ENCODE measurements around the gene GPR37. TPM values are rescaled to one million over a fixed set of nuclear protein-coding genes. Genes with fewer than 3 reads are reported as not detected.

GPR37 gene
- total and polyA plus RNA-seq, 2 donors (not counting 3 experiments of a cell fraction or from before 2014, with no cell fraction given) = 0.92 to 2.1 TPM

DNA sequence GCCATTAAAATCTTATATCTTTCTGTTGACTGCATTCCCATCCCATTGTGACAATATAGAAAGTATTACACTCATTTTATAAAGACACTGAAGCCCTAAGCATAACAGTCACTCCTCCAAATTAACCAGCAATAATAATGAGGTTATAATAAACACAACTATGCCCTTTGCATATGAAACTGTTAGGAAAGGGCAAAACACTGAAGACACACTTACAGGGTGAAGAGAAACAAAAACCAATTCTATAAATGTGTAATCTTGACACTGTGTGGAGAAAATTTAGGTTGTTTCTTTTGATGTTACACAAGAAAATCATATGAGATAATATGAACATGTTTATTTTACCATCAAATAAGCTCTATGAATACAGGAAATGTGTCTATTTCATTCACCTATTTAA lies 14.0 kb upstream of the GPR37 start:
- no peak overlapping the region for H2AFZ ChIP-seq (ENCODE audit: low read depth, low read length)
- FAIRE-seq = no peak
- H3K4me3 ChIP-seq (replicated peaks in 1 of 3; ENCODE audit: insufficient read depth in 1 of 3, low read depth in 1 of 3, low read length in 3 of 3) = no peak overlapping the region
- no peaks in the 10 kb centered on the region for H3K27me3 ChIP-seq (ENCODE audit: control insufficient read depth in 2 of 2, insufficient read depth in 2 of 2, low read length in 2 of 2)
- dilution Hi-C loops (cut with MboI; ENCODE audit: extremely low pct_ligation_motif_present, low sequenced_read_pairs) = no loop called here
- no peaks in the 10 kb centered on the region for H3K9me1 ChIP-seq (replicated peaks; ENCODE audit: control insufficient read depth, extremely low read depth, insufficient read depth, low read length)
- H3K9ac ChIP-seq (replicated peaks; ENCODE audit: extremely low read depth, insufficient read depth, low read length) = no peak overlapping the region
- intact Hi-C loops (cut with micrococcal nuclease) = loop anchor here (5.0 kb wide), 1 partner anchor 692 kb away; no protein-coding TSS in a partner anchor
- no peak overlapping the region for H3K4me2 ChIP-seq (ENCODE audit: insufficient read depth, low read length)
- no peak for TF ChIP-seq POLR2A (IDR thresholded peaks at IDR 0.05; ENCODE audit: low read depth, low read length)
- TF ChIP-seq, protein P1, sequence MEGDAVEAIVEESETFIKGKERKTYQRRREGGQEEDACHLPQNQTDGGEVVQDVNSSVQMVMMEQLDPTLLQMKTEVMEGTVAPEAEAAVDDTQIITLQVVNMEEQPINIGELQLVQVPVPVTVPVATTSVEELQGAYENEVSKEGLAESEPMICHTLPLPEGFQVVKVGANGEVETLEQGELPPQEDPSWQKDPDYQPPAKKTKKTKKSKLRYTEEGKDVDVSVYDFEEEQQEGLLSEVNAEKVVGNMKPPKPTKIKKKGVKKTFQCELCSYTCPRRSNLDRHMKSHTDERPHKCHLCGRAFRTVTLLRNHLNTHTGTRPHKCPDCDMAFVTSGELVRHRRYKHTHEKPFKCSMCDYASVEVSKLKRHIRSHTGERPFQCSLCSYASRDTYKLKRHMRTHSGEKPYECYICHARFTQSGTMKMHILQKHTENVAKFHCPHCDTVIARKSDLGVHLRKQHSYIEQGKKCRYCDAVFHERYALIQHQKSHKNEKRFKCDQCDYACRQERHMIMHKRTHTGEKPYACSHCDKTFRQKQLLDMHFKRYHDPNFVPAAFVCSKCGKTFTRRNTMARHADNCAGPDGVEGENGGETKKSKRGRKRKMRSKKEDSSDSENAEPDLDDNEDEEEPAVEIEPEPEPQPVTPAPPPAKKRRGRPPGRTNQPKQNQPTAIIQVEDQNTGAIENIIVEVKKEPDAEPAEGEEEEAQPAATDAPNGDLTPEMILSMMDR (IDR thresholded peaks at IDR 0.05; ENCODE audit: extremely low read depth in 1 of 2, insufficient read depth in 1 of 2, low read depth in 1 of 2, low read length in 2 of 2) = no peak
- TF ChIP-seq GATA2 (IDR thresholded peaks at IDR 0.05; ENCODE audit: insufficient read depth, insufficient read length, low read depth, low read length) = no peak
- TF ChIP-seq JUN (IDR thresholded peaks at IDR 0.05; ENCODE audit: borderline replicate concordance, insufficient read depth, insufficient read length, low read depth) = no peak
- TF ChIP-seq MYC (IDR thresholded peaks at IDR 0.05; ENCODE audit: low read depth, low read length) = no peak
- TF ChIP-seq EZH2 (IDR thresholded peaks at IDR 0.05; ENCODE audit: borderline replicate concordance, low read depth, low read length, severe bottlenecking) = no peak
- TF ChIP-seq POLR2AphosphoS5 (IDR thresholded peaks at IDR 0.05; ENCODE audit: insufficient read depth, low read depth, low read length) = no peak
- TF ChIP-seq, protein P2, sequence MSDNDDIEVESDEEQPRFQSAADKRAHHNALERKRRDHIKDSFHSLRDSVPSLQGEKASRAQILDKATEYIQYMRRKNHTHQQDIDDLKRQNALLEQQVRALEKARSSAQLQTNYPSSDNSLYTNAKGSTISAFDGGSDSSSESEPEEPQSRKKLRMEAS (IDR thresholded peaks at IDR 0.05; ENCODE audit: insufficient read depth, insufficient read length) = no peak
- TF ChIP-seq FOS (IDR thresholded peaks at IDR 0.05; ENCODE audit: borderline replicate concordance, insufficient read depth, low read length) = no peak
- H3K36me3 ChIP-seq (ENCODE audit: control insufficient read depth in 2 of 2, extremely low read depth in 1 of 2, insufficient read depth in 2 of 2, low read length in 2 of 2) = no peaks in the 10 kb centered on the region
- H3K79me2 ChIP-seq (ENCODE audit: control insufficient read depth, insufficient read depth, low read length) = no peaks in the 10 kb centered on the region
- DNase-seq (ENCODE audit: low read depth, low spot score) = no peak
- no peaks in the 10 kb centered on the region for H4K20me1 ChIP-seq (replicated peaks; ENCODE audit: control insufficient read depth, extremely low read depth, insufficient read depth, low read length)
- H3K4me1 ChIP-seq (ENCODE audit: control insufficient read depth, extremely low read depth, insufficient read depth, low read length) = peaks cover 11% of the 10 kb centered on the region
- no TSS peak for BruUV-seq (replicated peaks)
- no peaks in the 10 kb centered on the region for H3K9me3 ChIP-seq (replicated peaks; ENCODE audit: control insufficient read depth, insufficient read depth, low read length)
- no peak overlapping the region for H3K27ac ChIP-seq (ENCODE audit: insufficient read depth, low read depth, low read length)
- ChIA-PET CTCF (interaction anchor here (1.0 to 1.3 kb wide), 3 partner anchors 12 to 678 kb away, joined by 3 to 9 read pairs (median 5); partner anchors contain the start of gene GPR37), POLR2A (no interaction called here)

Measured in endothelial cell of umbilical vein (primary cell).